Limb (tissue), 2 donors: Measurements from ENCODE around the gene C16orf96.

Experiments used
- DNase-seq, 2 donors: peaks; one replicate each; pipeline ENCODE4 v3.0.0-alpha.2; 2016; ENCODE audit errors: extremely low spot score in 2 of 2

Gene C16orf96

DNA sequence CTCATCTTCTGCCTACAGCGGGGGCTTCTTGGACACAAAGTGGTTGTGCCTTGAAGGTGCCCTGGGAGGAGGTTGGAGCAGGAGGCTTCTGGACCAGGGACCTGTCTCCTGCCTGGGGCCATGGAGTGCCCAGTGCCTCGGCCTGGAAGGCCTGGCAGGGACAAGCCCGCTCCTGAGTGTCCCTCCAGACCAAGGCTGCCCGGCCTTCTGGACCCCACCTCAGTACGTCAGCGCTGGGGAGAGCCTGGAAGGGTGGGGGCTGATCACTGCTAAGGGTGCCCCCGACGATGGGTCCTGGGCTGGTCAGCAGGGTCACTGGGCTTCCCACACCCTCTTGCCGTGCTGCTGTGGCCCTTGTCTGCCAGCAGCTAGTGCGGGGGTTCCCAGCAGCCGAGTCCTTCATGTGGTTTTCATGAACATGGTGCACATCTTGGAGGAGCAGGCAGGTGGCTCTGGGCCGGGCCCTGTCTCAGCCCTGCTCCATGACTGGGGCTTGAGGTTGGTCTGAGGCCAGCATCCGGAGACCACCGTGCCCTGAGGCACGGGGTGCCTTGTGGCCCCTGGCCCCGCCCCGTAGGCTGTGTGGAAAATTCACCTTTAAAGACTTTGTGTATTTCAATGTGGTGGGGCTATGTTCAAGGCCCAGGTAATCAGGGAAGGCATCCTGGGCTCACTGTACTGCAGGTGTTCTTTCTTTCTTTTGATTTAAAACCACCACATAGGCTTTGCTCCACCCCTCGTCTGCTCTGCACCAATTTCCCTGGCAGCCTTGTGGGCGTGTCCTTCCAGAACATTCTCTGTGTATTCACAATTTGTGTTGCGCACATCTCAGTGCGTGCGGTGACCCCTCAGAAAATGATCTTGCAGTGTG lies 90.9 kb downstream of the C16orf96 start:
- no peak for DNase-seq

DNA sequence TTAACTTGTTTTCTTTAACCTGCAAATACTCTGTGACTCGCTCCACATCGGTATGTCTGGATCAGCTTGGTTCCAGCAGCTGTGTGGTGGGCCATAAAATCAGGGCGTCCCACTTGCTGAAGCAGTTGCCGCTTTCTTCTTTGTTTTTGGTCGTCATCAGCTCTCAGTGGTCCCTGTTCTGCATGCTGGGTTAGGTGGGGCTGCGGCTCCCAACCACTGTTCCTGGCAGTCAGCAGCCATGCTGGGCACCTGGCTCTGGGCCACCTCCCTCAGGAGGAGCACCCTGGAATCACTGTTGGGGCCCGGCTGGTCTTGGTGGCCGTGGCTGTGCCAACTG lies 91.5 kb downstream of the C16orf96 start:
- DNase-seq, result no peak

DNA sequence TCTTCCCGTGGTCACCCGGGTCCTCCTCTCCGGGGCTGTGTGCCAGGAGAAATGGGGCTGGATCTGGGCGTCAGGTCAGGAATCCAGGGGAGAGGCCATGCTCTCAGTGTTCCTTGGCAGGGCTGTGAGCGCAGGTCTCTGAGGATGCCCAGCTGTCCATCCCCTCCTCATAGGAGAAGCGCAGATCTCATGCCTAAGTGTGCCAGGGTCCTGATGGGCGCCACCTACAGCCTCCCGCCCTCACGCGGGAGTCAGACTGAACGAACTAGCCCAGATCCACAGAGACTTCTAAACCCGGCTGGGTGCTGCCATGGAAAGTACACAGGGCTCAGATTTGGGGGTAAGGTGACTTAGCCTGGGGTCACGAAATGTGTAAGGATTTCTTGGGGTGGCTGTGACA lies 92.8 kb downstream of the C16orf96 start:
- DNase-seq, result no peak

DNA sequence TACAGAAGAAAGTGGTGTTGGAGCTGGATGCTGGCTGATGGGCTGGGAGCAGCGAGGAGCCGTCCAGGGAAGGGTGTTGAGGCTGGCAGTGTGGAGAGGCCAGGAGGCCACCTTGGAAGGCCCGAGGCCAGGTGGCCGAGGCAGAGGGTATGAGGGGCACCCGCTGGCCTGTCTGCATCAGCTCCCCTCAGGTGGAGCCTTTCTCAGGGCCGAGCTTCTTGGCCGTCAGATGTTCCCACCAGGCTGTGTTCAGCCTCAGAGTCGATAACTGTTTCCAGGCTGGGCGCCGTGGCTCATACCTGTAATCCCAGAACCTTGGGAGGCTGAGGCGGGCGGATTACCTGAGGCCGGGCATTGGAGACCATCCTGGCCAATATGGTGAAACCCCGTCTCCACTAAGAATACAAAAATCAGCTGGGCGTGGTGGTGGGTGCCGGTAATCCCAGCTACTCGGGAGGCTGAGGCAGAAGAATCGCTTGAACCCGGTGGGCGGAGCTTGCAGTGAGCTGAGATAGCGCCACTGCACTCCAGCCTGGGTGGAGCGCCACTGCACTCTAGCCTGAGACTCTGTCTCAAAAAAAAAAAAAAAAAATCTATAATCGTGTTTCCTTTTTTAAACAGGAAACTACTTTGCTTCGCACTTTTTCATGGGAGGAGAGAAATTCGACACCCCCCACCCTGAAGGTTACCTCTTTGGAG lies 93.8 kb downstream of the C16orf96 start:
- DNase-seq, result no peak
